ENCODE data around the gene RDH11.
"Not testable (repeated sequence)": the region's sequence is repeated elsewhere in the genome, so short reads cannot be mapped to it uniquely, and the experiment has no call there.

RDH11 gene

GRCh38 chr14:67721875-67722274 is 26.3 kb upstream of the RDH11 start:
- H3K23ac ChIP-seq (ENCODE audit: low read length), result no peak overlapping the region
- H3K4me1 ChIP-seq (ENCODE audit: control insufficient read depth in 1 of 2, insufficient read depth in 2 of 2, low read length in 2 of 2), result no peaks in the 10 kb centered on the region
- no peaks in the 10 kb centered on the region for H3K79me2 ChIP-seq (ENCODE audit: control insufficient read depth, insufficient read depth, low read length, poor library complexity)
- no peak overlapping the region for H4K12ac ChIP-seq (ENCODE audit: low read depth, low read length)
- H4K91ac ChIP-seq (ENCODE audit: low read depth, low read length), result no peak overlapping the region
- no peak overlapping the region for H3K4me2 ChIP-seq (ENCODE audit: low read length)
- no peak overlapping the region for H3K9ac ChIP-seq (ENCODE audit: low read length)
- H2AFZ ChIP-seq (ENCODE audit: insufficient read depth, low read length, poor library complexity), result no peak overlapping the region
- no peak overlapping the region for H3K27ac ChIP-seq (ENCODE audit: low read depth, low read length)
- H3K79me1 ChIP-seq (ENCODE audit: low read length), result no peaks in the 10 kb centered on the region
- no CpG with 5 or more reads among the region's 5 CpGs for WGBS (ENCODE audit: extremely low coverage, insufficient coverage, insufficient read length)
- no peak overlapping the region for H2BK12ac ChIP-seq (ENCODE audit: low read length)
- peaks cover 1% of the 10 kb centered on the region for H3K9me3 ChIP-seq (ENCODE audit: insufficient read depth, low read depth, low read length)
- H3K36me3 ChIP-seq (ENCODE audit: control insufficient read depth in 1 of 2, insufficient read depth in 2 of 2, low read length in 2 of 2), result no peaks in the 10 kb centered on the region
- DNase-seq, result no peak
- H2BK5ac ChIP-seq (ENCODE audit: low read depth, low read length, poor library complexity), result no peak overlapping the region
- no peak overlapping the region for H2AK5ac ChIP-seq (ENCODE audit: low read length)
- no peak overlapping the region for H3K18ac ChIP-seq (ENCODE audit: low read length)
- no peak overlapping the region for H2BK120ac ChIP-seq (ENCODE audit: insufficient read depth, low read length, poor library complexity)
- H3K4me3 ChIP-seq (ENCODE audit: low read depth, low read length), result no peak overlapping the region
- H4K8ac ChIP-seq (ENCODE audit: low read depth, low read length), result no peak overlapping the region
- H3K27me3 ChIP-seq (ENCODE audit: insufficient read depth, low read length), result no peaks in the 10 kb centered on the region
- H3K4ac ChIP-seq (ENCODE audit: low read depth, low read length), result no peak overlapping the region
- no peak overlapping the region for H3K14ac ChIP-seq (ENCODE audit: low read length)

GRCh38 chr14:67719866-67720265 is 24.3 kb upstream of the RDH11 start:
- Histone ChIP-seq H4K91ac (ENCODE audit: low read depth, low read length) (no peak overlapping the region), H3K9ac (ENCODE audit: low read length) (no peak overlapping the region)

DNA sequence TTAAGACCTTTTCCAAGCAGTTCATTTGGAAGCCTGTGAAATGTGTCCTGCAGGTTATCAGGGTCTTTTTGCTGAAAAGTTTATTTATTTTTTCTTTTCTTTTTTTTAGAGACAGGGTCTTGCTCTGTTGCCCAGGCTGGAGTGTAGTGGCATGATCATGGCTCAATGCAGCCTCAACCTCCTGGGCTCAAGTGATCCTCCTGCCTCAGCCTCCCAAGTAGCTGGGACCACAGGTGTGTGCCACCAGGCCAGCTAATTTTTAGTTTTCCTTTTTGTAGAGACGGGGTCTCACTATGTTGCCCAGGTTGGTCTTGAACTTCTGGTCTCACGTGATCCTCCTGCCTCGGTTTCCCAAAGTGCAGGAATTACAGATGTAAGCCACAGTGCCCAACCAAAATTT is 23.8 kb upstream of the RDH11 start:
- H3K36me3 ChIP-seq (ENCODE audit: control insufficient read depth in 1 of 2, insufficient read depth in 2 of 2, low read length in 2 of 2); H3K9ac ChIP-seq (ENCODE audit: low read length); H4K91ac ChIP-seq (ENCODE audit: low read depth, low read length); H2AK5ac ChIP-seq (ENCODE audit: low read length); H2BK5ac ChIP-seq (ENCODE audit: low read depth, low read length, poor library complexity); H3K4me1 ChIP-seq (ENCODE audit: control insufficient read depth in 1 of 2, insufficient read depth in 2 of 2, low read length in 2 of 2); H3K14ac ChIP-seq (ENCODE audit: low read length); H2BK120ac ChIP-seq (ENCODE audit: insufficient read depth, low read length, poor library complexity); H3K27ac ChIP-seq (ENCODE audit: low read depth, low read length); H3K4me2 ChIP-seq (ENCODE audit: low read length); H3K27me3 ChIP-seq (ENCODE audit: insufficient read depth, low read length); H2AFZ ChIP-seq (ENCODE audit: insufficient read depth, low read length, poor library complexity); H4K12ac ChIP-seq (ENCODE audit: low read depth, low read length); H4K8ac ChIP-seq (ENCODE audit: low read depth, low read length); DNase-seq; H3K18ac ChIP-seq (ENCODE audit: low read length); H2BK12ac ChIP-seq (ENCODE audit: low read length); H3K79me1 ChIP-seq (ENCODE audit: low read length); H3K4me3 ChIP-seq (ENCODE audit: low read depth, low read length); H3K4ac ChIP-seq (ENCODE audit: low read depth, low read length); H3K79me2 ChIP-seq (ENCODE audit: control insufficient read depth, insufficient read depth, low read length, poor library complexity); H3K9me3 ChIP-seq (ENCODE audit: insufficient read depth, low read depth, low read length); H3K23ac ChIP-seq (ENCODE audit: low read length): not testable (repeated sequence)
- WGBS (ENCODE audit: extremely low coverage, insufficient coverage, insufficient read length), result no CpG with 5 or more reads among the region's 3 CpGs

More at GRCh38 chr14:67719866-67720265, 24.3 kb upstream of the RDH11 start:
- Histone ChIP-seq H3K4me1 (ENCODE audit: control insufficient read depth in 1 of 2, insufficient read depth in 2 of 2, low read length in 2 of 2) (no peaks in the 10 kb centered on the region), H2AFZ (ENCODE audit: insufficient read depth, low read length, poor library complexity) (no peak overlapping the region), H3K79me1 (ENCODE audit: low read length) (no peaks in the 10 kb centered on the region), H2AK5ac (ENCODE audit: low read length) (no peak overlapping the region), H3K4me2 (ENCODE audit: low read length) (no peak overlapping the region), H3K27ac (ENCODE audit: low read depth, low read length) (no peak overlapping the region), H2BK12ac (ENCODE audit: low read length) (no peak overlapping the region), H3K36me3 (ENCODE audit: control insufficient read depth in 1 of 2, insufficient read depth in 2 of 2, low read length in 2 of 2) (no peaks in the 10 kb centered on the region), H3K27me3 (ENCODE audit: insufficient read depth, low read length) (no peaks in the 10 kb centered on the region), H3K9me3 (ENCODE audit: insufficient read depth, low read depth, low read length) (no peaks in the 10 kb centered on the region), H3K79me2 (ENCODE audit: control insufficient read depth, insufficient read depth, low read length, poor library complexity) (no peaks in the 10 kb centered on the region), H2BK5ac (ENCODE audit: low read depth, low read length, poor library complexity) (no peak overlapping the region), H3K18ac (ENCODE audit: low read length) (no peak overlapping the region), H3K4ac (ENCODE audit: low read depth, low read length) (no peak overlapping the region), H4K12ac (ENCODE audit: low read depth, low read length) (no peak overlapping the region), H4K8ac (ENCODE audit: low read depth, low read length) (no peak overlapping the region), H3K4me3 (ENCODE audit: low read depth, low read length) (no peak overlapping the region), H3K14ac (ENCODE audit: low read length) (no peak overlapping the region), H2BK120ac (ENCODE audit: insufficient read depth, low read length, poor library complexity) (no peak overlapping the region), H3K23ac (ENCODE audit: low read length) (no peak overlapping the region)
- WGBS (ENCODE audit: extremely low coverage, insufficient coverage, insufficient read length), result no CpG with 5 or more reads among the region's 2 CpGs
- no peak for DNase-seq

GRCh38 chr14:67718265-67718664 is 22.7 kb upstream of the RDH11 start:
- Histone ChIP-seq H2BK5ac (ENCODE audit: low read depth, low read length, poor library complexity) (no peak overlapping the region), H2BK120ac (ENCODE audit: insufficient read depth, low read length, poor library complexity) (no peak overlapping the region), H3K4ac (ENCODE audit: low read depth, low read length) (no peak overlapping the region)

More at GRCh38 chr14:67718265-67718664, 22.7 kb upstream of the RDH11 start:
- Histone ChIP-seq H3K9me3 (ENCODE audit: insufficient read depth, low read depth, low read length) (no peaks in the 10 kb centered on the region), H2BK12ac (ENCODE audit: low read length) (no peak overlapping the region), H3K18ac (ENCODE audit: low read length) (no peak overlapping the region), H3K23ac (ENCODE audit: low read length) (no peak overlapping the region), H3K4me1 (ENCODE audit: control insufficient read depth in 1 of 2, insufficient read depth in 2 of 2, low read length in 2 of 2) (no peaks in the 10 kb centered on the region), H3K79me2 (ENCODE audit: control insufficient read depth, insufficient read depth, low read length, poor library complexity) (no peaks in the 10 kb centered on the region), H4K12ac (ENCODE audit: low read depth, low read length) (no peak overlapping the region), H3K79me1 (ENCODE audit: low read length) (no peaks in the 10 kb centered on the region), H3K9ac (ENCODE audit: low read length) (no peak overlapping the region), H4K8ac (ENCODE audit: low read depth, low read length) (no peak overlapping the region), H3K27me3 (ENCODE audit: insufficient read depth, low read length) (no peaks in the 10 kb centered on the region), H3K4me2 (ENCODE audit: low read length) (no peak overlapping the region), H3K14ac (ENCODE audit: low read length) (no peak overlapping the region), H4K91ac (ENCODE audit: low read depth, low read length) (no peak overlapping the region), H2AK5ac (ENCODE audit: low read length) (no peak overlapping the region), H3K36me3 (ENCODE audit: control insufficient read depth in 1 of 2, insufficient read depth in 2 of 2, low read length in 2 of 2) (no peaks in the 10 kb centered on the region), H3K27ac (ENCODE audit: low read depth, low read length) (no peak overlapping the region), H3K4me3 (ENCODE audit: low read depth, low read length) (no peak overlapping the region), H2AFZ (ENCODE audit: insufficient read depth, low read length, poor library complexity) (no peak overlapping the region)
- WGBS (ENCODE audit: extremely low coverage, insufficient coverage, insufficient read length), result no CpG with 5 or more reads among the region's 2 CpGs
- DNase-seq, result no peak

Data from trophoblast cell (in vitro differentiated cells and primary cell).